ENCODE data around the gene SAMD5.

The SAMD5 gene

GRCh38 chr6:147567141-147567805 is 58.8 kb downstream of the SAMD5 start:
- Histone ChIP-seq H3K4me1 (ENCODE audit: control insufficient read depth, insufficient read depth, low read length) (no peaks in the 10 kb centered on the region), H3K27ac (ENCODE audit: low read depth, low read length) (no peak overlapping the region), H3K27me3 (ENCODE audit: control insufficient read depth, insufficient read depth, low read length) (no peaks in the 10 kb centered on the region), H3K9ac (ENCODE audit: low read depth, low read length) (no peak overlapping the region), H3K36me3 (ENCODE audit: control insufficient read depth, insufficient read depth, low read length) (no peaks in the 10 kb centered on the region), H3K4me3 (ENCODE audit: low read depth, low read length) (no peak overlapping the region), H3K9me3 (ENCODE audit: control insufficient read depth, insufficient read depth, low read length) (no peaks in the 10 kb centered on the region)

GRCh38 chr6:147569788-147570187 is 61.3 kb downstream of the SAMD5 start:
- Histone ChIP-seq H3K9ac (ENCODE audit: low read depth, low read length) (no peak overlapping the region), H3K4me1 (ENCODE audit: control insufficient read depth, insufficient read depth, low read length) (no peaks in the 10 kb centered on the region)

DNA sequence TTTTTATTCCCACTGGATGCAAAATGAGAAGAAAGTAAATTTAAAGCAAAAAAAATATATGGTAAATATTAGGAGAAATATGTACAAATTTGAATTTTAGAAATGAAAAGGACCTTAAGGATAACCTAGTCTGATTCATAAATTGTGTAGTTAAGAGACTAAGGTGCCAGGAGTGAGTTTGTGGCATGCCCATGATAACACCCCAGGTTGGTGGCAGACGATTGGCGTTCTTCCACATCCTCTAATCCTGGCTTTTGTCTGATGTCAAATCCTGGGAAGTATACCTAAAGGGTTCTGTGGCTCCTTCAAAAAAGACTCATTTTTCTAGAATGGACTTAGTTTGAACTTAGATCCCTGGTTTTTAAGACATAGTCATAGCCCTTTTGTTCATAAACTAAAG is 62.2 kb downstream of the SAMD5 start:
- Histone ChIP-seq H3K27me3 (ENCODE audit: control insufficient read depth, insufficient read depth, low read length) (no peaks in the 10 kb centered on the region), H3K4me3 (ENCODE audit: low read depth, low read length) (no peak overlapping the region), H3K27ac (ENCODE audit: low read depth, low read length) (no peak overlapping the region), H3K9ac (ENCODE audit: low read depth, low read length) (no peak overlapping the region), H3K9me3 (ENCODE audit: control insufficient read depth, insufficient read depth, low read length) (no peaks in the 10 kb centered on the region), H3K4me1 (ENCODE audit: control insufficient read depth, insufficient read depth, low read length) (no peaks in the 10 kb centered on the region), H3K36me3 (ENCODE audit: control insufficient read depth, insufficient read depth, low read length) (no peaks in the 10 kb centered on the region)

More at GRCh38 chr6:147569788-147570187, 61.3 kb downstream of the SAMD5 start:
- H3K9me3 ChIP-seq (ENCODE audit: control insufficient read depth, insufficient read depth, low read length), result no peaks in the 10 kb centered on the region
- no peaks in the 10 kb centered on the region for H3K36me3 ChIP-seq (ENCODE audit: control insufficient read depth, insufficient read depth, low read length)
- H3K27ac ChIP-seq (ENCODE audit: low read depth, low read length), result no peak overlapping the region
- H3K27me3 ChIP-seq (ENCODE audit: control insufficient read depth, insufficient read depth, low read length), result no peaks in the 10 kb centered on the region
- H3K4me3 ChIP-seq (ENCODE audit: low read depth, low read length), result no peak overlapping the region

DNA sequence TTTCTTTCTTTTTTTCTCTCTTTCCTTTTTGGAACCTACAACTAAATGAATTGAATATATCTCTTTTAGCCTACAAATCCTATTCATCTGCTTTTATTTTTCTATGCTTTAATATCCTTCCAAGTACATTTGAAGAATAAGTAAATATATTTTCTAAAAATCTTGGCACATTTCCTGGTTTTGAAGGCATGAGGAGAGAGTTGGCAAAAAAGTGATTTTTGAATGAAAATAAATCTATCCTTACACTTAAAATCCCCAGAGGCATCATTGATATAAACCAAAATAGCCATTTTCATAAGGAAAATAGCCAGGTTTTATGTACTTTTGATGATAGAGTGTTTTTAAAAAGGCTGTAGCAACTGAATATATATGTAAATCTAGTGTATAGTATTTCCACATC is 69.0 kb downstream of the SAMD5 start:
- H3K9me3 ChIP-seq (ENCODE audit: control insufficient read depth, insufficient read depth, low read length), result no peaks in the 10 kb centered on the region
- no peak overlapping the region for H3K4me3 ChIP-seq (ENCODE audit: low read depth, low read length)
- no peaks in the 10 kb centered on the region for H3K36me3 ChIP-seq (ENCODE audit: control insufficient read depth, insufficient read depth, low read length)
- no peaks in the 10 kb centered on the region for H3K27me3 ChIP-seq (ENCODE audit: control insufficient read depth, insufficient read depth, low read length)
- H3K9ac ChIP-seq (ENCODE audit: low read depth, low read length), result no peak overlapping the region
- H3K4me1 ChIP-seq (ENCODE audit: control insufficient read depth, insufficient read depth, low read length), result no peaks in the 10 kb centered on the region
- H3K27ac ChIP-seq (ENCODE audit: low read depth, low read length), result no peak overlapping the region

GRCh38 chr6:147578159-147578558 is 69.7 kb downstream of the SAMD5 start:
- H3K27ac ChIP-seq (ENCODE audit: low read depth, low read length), result no peak overlapping the region
- no peaks in the 10 kb centered on the region for H3K36me3 ChIP-seq (ENCODE audit: control insufficient read depth, insufficient read depth, low read length)
- no peaks in the 10 kb centered on the region for H3K4me1 ChIP-seq (ENCODE audit: control insufficient read depth, insufficient read depth, low read length)
- no peak overlapping the region for H3K9ac ChIP-seq (ENCODE audit: low read depth, low read length)
- H3K27me3 ChIP-seq (ENCODE audit: control insufficient read depth, insufficient read depth, low read length), result no peaks in the 10 kb centered on the region
- H3K9me3 ChIP-seq (ENCODE audit: control insufficient read depth, insufficient read depth, low read length), result no peaks in the 10 kb centered on the region
- no peak overlapping the region for H3K4me3 ChIP-seq (ENCODE audit: low read depth, low read length)

DNA sequence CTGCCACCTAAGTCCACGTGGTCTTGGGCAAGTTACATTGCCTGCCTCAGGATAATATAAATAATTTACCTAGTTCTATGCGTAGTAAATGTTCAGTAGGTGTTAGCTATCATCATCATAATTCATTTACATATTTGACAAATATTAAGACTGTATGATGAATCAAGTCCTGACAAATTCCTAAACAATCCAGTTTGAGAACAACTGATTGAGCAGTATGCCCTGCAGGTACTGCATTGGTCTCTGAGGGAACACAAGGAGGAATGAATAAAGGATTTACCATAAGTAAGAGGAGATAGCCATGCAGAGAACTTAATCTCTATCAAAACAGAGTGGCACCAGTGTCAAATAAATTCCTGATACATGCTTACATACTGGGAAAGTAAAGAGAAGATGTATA is 70.4 kb downstream of the SAMD5 start:
- H3K4me1 ChIP-seq (ENCODE audit: control insufficient read depth, insufficient read depth, low read length), result no peaks in the 10 kb centered on the region
- no peak overlapping the region for H3K4me3 ChIP-seq (ENCODE audit: low read depth, low read length)
- H3K9ac ChIP-seq (ENCODE audit: low read depth, low read length), result no peak overlapping the region

GRCh38 chr6:147579667-147580066 is 71.2 kb downstream of the SAMD5 start:
- Histone ChIP-seq H3K27ac (ENCODE audit: low read depth, low read length) (no peak overlapping the region), H3K9ac (ENCODE audit: low read depth, low read length) (no peak overlapping the region), H3K36me3 (ENCODE audit: control insufficient read depth, insufficient read depth, low read length) (no peaks in the 10 kb centered on the region), H3K4me3 (ENCODE audit: low read depth, low read length) (no peak overlapping the region), H3K4me1 (ENCODE audit: control insufficient read depth, insufficient read depth, low read length) (no peaks in the 10 kb centered on the region), H3K9me3 (ENCODE audit: control insufficient read depth, insufficient read depth, low read length) (no peaks in the 10 kb centered on the region), H3K27me3 (ENCODE audit: control insufficient read depth, insufficient read depth, low read length) (no peaks in the 10 kb centered on the region)

More for the DNA sequence above, 70.4 kb downstream of the SAMD5 start:
- Histone ChIP-seq H3K27me3 (ENCODE audit: control insufficient read depth, insufficient read depth, low read length) (no peaks in the 10 kb centered on the region), H3K27ac (ENCODE audit: low read depth, low read length) (no peak overlapping the region), H3K36me3 (ENCODE audit: control insufficient read depth, insufficient read depth, low read length) (no peaks in the 10 kb centered on the region), H3K9me3 (ENCODE audit: control insufficient read depth, insufficient read depth, low read length) (no peaks in the 10 kb centered on the region)

- H3K9ac ChIP-seq (ENCODE audit: low read depth, low read length), result no peak overlapping the region
- H3K27ac ChIP-seq (ENCODE audit: low read depth, low read length), result no peak overlapping the region
- H3K27me3 ChIP-seq (ENCODE audit: control insufficient read depth, insufficient read depth, low read length), result no peaks in the 10 kb centered on the region
- no peaks in the 10 kb centered on the region for H3K4me1 ChIP-seq (ENCODE audit: control insufficient read depth, insufficient read depth, low read length)
- no peaks in the 10 kb centered on the region for H3K9me3 ChIP-seq (ENCODE audit: control insufficient read depth, insufficient read depth, low read length)
- no peaks in the 10 kb centered on the region for H3K36me3 ChIP-seq (ENCODE audit: control insufficient read depth, insufficient read depth, low read length)
- H3K4me3 ChIP-seq (ENCODE audit: low read depth, low read length), result no peak overlapping the region
Observed at GRCh38 chr6:147582991-147583390, 74.5 kb downstream of the SAMD5 start.

- Histone ChIP-seq H3K27me3 (ENCODE audit: control insufficient read depth, insufficient read depth, low read length) (no peaks in the 10 kb centered on the region), H3K9ac (ENCODE audit: low read depth, low read length) (no peak overlapping the region), H3K27ac (ENCODE audit: low read depth, low read length) (no peak overlapping the region), H3K4me3 (ENCODE audit: low read depth, low read length) (no peak overlapping the region), H3K36me3 (ENCODE audit: control insufficient read depth, insufficient read depth, low read length) (no peaks in the 10 kb centered on the region), H3K4me1 (ENCODE audit: control insufficient read depth, insufficient read depth, low read length) (no peaks in the 10 kb centered on the region), H3K9me3 (ENCODE audit: control insufficient read depth, insufficient read depth, low read length) (no peaks in the 10 kb centered on the region)
Observed at GRCh38 chr6:147585256-147585655, 76.8 kb downstream of the SAMD5 start.

DNA sequence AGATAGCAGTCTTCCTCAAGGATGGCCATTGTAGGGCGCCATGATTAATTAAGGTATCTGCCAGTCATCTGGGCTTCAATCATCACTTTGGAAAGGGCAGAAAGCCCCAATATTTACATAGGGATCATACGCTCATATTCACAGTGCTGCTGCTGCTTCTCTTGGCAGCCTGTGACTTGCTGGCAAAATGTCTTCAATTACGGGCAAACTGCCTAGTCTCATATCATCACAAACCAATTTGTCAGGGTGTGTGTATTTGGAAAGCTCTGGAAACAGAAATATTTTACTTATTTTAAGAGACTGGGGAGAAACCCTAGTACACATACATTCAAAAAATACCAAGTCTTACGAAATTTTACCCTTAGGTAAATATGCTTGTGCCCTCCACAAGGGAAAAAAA is 77.6 kb downstream of the SAMD5 start:
- H3K36me3 ChIP-seq (ENCODE audit: control insufficient read depth, insufficient read depth, low read length), result no peaks in the 10 kb centered on the region
- H3K4me1 ChIP-seq (ENCODE audit: control insufficient read depth, insufficient read depth, low read length), result no peaks in the 10 kb centered on the region
- no peak overlapping the region for H3K4me3 ChIP-seq (ENCODE audit: low read depth, low read length)
- no peak overlapping the region for H3K9ac ChIP-seq (ENCODE audit: low read depth, low read length)
- H3K27me3 ChIP-seq (ENCODE audit: control insufficient read depth, insufficient read depth, low read length), result no peaks in the 10 kb centered on the region
- H3K9me3 ChIP-seq (ENCODE audit: control insufficient read depth, insufficient read depth, low read length), result no peaks in the 10 kb centered on the region
- no peak overlapping the region for H3K27ac ChIP-seq (ENCODE audit: low read depth, low read length)

DNA sequence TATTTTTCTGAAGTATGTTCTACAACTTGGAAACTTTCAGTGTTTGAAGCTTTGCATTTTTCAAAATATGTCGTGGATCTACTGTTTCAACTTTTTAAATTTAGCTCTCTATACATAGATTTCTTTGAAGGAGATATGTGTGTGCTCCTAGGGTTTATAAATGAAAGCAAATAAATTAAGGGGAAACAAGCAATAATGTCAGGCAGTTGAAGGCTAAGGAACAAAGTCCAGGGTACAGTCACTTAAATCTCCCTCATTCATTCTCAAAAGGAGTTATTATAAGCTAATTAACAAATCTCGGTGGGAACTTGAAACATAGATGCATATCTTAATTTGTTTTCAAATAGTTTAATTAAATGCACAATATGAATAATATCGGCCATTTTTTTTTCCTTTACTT is 79.4 kb downstream of the SAMD5 start:
- no peaks in the 10 kb centered on the region for H3K27me3 ChIP-seq (ENCODE audit: control insufficient read depth, insufficient read depth, low read length)
- H3K4me3 ChIP-seq (ENCODE audit: low read depth, low read length), result no peak overlapping the region
- H3K36me3 ChIP-seq (ENCODE audit: control insufficient read depth, insufficient read depth, low read length), result no peaks in the 10 kb centered on the region
- no peaks in the 10 kb centered on the region for H3K9me3 ChIP-seq (ENCODE audit: control insufficient read depth, insufficient read depth, low read length)
- H3K4me1 ChIP-seq (ENCODE audit: control insufficient read depth, insufficient read depth, low read length), result no peaks in the 10 kb centered on the region
- H3K27ac ChIP-seq (ENCODE audit: low read depth, low read length), result no peak overlapping the region
- H3K9ac ChIP-seq (ENCODE audit: low read depth, low read length), result no peak overlapping the region

Measured in HUES48 (cell line).